Loucy (cell line): ENCODE results near the gene TLE3.

Experiments
- H2AFZ ChIP-seq: fragments of 200-600 bp; sonication (generic); 2 replicates; pipeline ENCODE4 v1.6.0; 2016; ENCODE audit warnings: antibody characterized with exemption, mild to moderate bottlenecking, low read length, moderate library complexity
- H3F3A ChIP-seq: fragments of 200-600 bp; 2 replicates; pipeline ENCODE4 v1.6.0; 2016; ENCODE audit warnings: antibody characterized with exemption, low read depth, mild to moderate bottlenecking
- H3K27me3 ChIP-seq: fragments of 200-600 bp; sonication (generic); 2 replicates; pipeline ENCODE4 v1.6.1; 2014; ENCODE audit warnings: low read length, mild to moderate bottlenecking; ENCODE audit not compliant: insufficient read depth, poor library complexity, severe bottlenecking
- H3K36me3 ChIP-seq: fragments of 200-600 bp; sonication (generic); 2 replicates; pipeline ENCODE4 v1.6.1; 2016; ENCODE audit warnings: low read length; ENCODE audit not compliant: insufficient read depth
- H3K4me1 ChIP-seq: fragments of 200-600 bp; sonication (generic); 2 replicates; pipeline ENCODE4 v1.5.1; 2014; ENCODE audit warnings: low read length, mild to moderate bottlenecking; ENCODE audit not compliant: insufficient read depth, poor library complexity, severe bottlenecking
- H3K4me2 ChIP-seq: fragments of 200-600 bp; sonication (generic); 2 replicates; pipeline ENCODE4 v1.6.0; 2014; ENCODE audit warnings: antibody characterized with exemption, low read length, low read depth, mild to moderate bottlenecking; ENCODE audit not compliant: poor library complexity, severe bottlenecking
- H3K4me3 ChIP-seq: fragments of 200-600 bp; sonication (generic); 2 replicates; pipeline ENCODE4 v1.5.1; 2014; ENCODE audit warnings: low read length, mild to moderate bottlenecking, mixed read lengths; ENCODE audit not compliant: poor library complexity, severe bottlenecking
- H3K79me2 ChIP-seq: fragments of 200-600 bp; sonication (generic); 2 replicates; pipeline ENCODE4 v1.6.1; 2014; ENCODE audit warnings: low read length; ENCODE audit not compliant: insufficient read depth
- H3K9ac ChIP-seq: fragments of 200-600 bp; sonication (generic); 2 replicates; pipeline ENCODE4 v1.6.0; 2014; ENCODE audit warnings: mild to moderate bottlenecking, low read depth, low read length, moderate library complexity; ENCODE audit not compliant: poor library complexity, severe bottlenecking
- H3K9me2 ChIP-seq: fragments of 200-600 bp; sonication (generic); replicated peaks from 2 replicates; pipeline ENCODE4 v1.6.1; 2016; ENCODE audit warnings: low read depth, low read length, mixed read lengths
- H3K9me3 ChIP-seq: fragments of 200-600 bp; sonication (generic); 2 replicates; pipeline ENCODE4 v1.6.1; 2014; ENCODE audit warnings: mild to moderate bottlenecking, antibody characterized with exemption, low read length, low read depth; ENCODE audit not compliant: insufficient read depth
- H4K20me1 ChIP-seq: fragments of 200-600 bp; sonication (generic); 2 replicates; pipeline ENCODE4 v1.6.0; 2014; ENCODE audit warnings: antibody characterized with exemption, low read length, mild to moderate bottlenecking; ENCODE audit not compliant: insufficient read depth, poor library complexity, severe bottlenecking
- CTCF ChIP-seq: fragments of 200-600 bp; sonication (generic); conservative IDR thresholded peaks from 2 replicates; pipeline ENCODE4 v1.5.1; 2014; ENCODE audit warnings: mild to moderate bottlenecking, antibody characterized with exemption, low read length
- EZH2phosphoT487 ChIP-seq: fragments of 200-600 bp; IDR thresholded peaks from 2 replicates; pipeline ENCODE4 v1.6.1; 2018; ENCODE audit warnings: antibody characterized with exemption, mild to moderate bottlenecking, moderate library complexity, borderline replicate concordance

The TLE3 gene

GRCh38 chr15:70034596-70034995 lies 63.1 kb downstream of the TLE3 start:
- H3K9me2 ChIP-seq, result no peaks in the 10 kb centered on the region
- H3K4me2 ChIP-seq, result no peak overlapping the region
- H4K20me1 ChIP-seq, result no peaks in the 10 kb centered on the region
- H3K27me3 ChIP-seq, result no peaks in the 10 kb centered on the region
- H3K36me3 ChIP-seq, result no peaks in the 10 kb centered on the region
- no peaks in the 10 kb centered on the region for H3F3A ChIP-seq
- no peaks in the 10 kb centered on the region for H3K4me1 ChIP-seq
- H3K4me3 ChIP-seq, result no peak overlapping the region
- no peaks in the 10 kb centered on the region for H3K9me3 ChIP-seq
- H3K9ac ChIP-seq, result no peak overlapping the region
- TF ChIP-seq EZH2phosphoT487 (no peak), CTCF (no peak)
- H2AFZ ChIP-seq, result no peak overlapping the region
- no peaks in the 10 kb centered on the region for H3K79me2 ChIP-seq

GRCh38 chr15:70034141-70034540 lies 63.6 kb downstream of the TLE3 start:
- TF ChIP-seq EZH2phosphoT487, result no peak
- TF ChIP-seq CTCF, result no peak
- Histone ChIP-seq H3K9ac (no peak overlapping the region), H3F3A (no peaks in the 10 kb centered on the region), H3K79me2 (no peaks in the 10 kb centered on the region), H3K4me3 (no peak overlapping the region), H3K4me1 (no peaks in the 10 kb centered on the region), H4K20me1 (no peaks in the 10 kb centered on the region), H2AFZ (no peak overlapping the region), H3K9me3 (no peaks in the 10 kb centered on the region), H3K36me3 (no peaks in the 10 kb centered on the region), H3K27me3 (no peaks in the 10 kb centered on the region), H3K4me2 (no peak overlapping the region), H3K9me2 (no peaks in the 10 kb centered on the region)

GRCh38 chr15:70033529-70034140 lies 64.1 kb downstream of the TLE3 start:
- H3K79me2 ChIP-seq, result no peaks in the 10 kb centered on the region
- no peaks in the 10 kb centered on the region for H4K20me1 ChIP-seq
- no peaks in the 10 kb centered on the region for H3K4me1 ChIP-seq
- H3K4me3 ChIP-seq, result no peak overlapping the region
- H3F3A ChIP-seq, result no peaks in the 10 kb centered on the region
- H3K9ac ChIP-seq, result no peak overlapping the region
- H3K36me3 ChIP-seq, result no peaks in the 10 kb centered on the region
- H2AFZ ChIP-seq, result no peak overlapping the region
- H3K9me2 ChIP-seq, result no peaks in the 10 kb centered on the region
- TF ChIP-seq EZH2phosphoT487 (no peak), CTCF (no peak)
- H3K27me3 ChIP-seq, result no peaks in the 10 kb centered on the region
- no peak overlapping the region for H3K4me2 ChIP-seq
- H3K9me3 ChIP-seq, result no peaks in the 10 kb centered on the region
